GM18507 (cell line): Measurements from ENCODE around the gene CBX2.

Experiments used
- DNase-seq: peaks from one replicate; pipeline ENCODE4 v3.0.0; 2011; ENCODE audit warnings: low read depth; ENCODE audit not compliant: insufficient read length; ENCODE audit errors: extremely low spot score
- FAIRE-seq: peaks from 2 replicates; lab custom pipeline; 2011; peaks lifted over from hg19 to GRCh38; lab: Jason Lieb, UNC

CBX2 gene

GRCh38 chr17:79806863-79807720 is 29.1 kb downstream of the CBX2 start:
- DNase-seq (no peak), FAIRE-seq (no peak)

- FAIRE-seq (no peak), DNase-seq (no peak)
Measured at GRCh38 chr17:79808763-79809529, 31.0 kb downstream of the CBX2 start.

GRCh38 chr17:79809530-79810129 is 31.7 kb downstream of the CBX2 start:
- FAIRE-seq (no peak), DNase-seq (no peak)

- FAIRE-seq: peak; percentile 78
Measured at GRCh38 chr17:79810130-79811010, 32.4 kb downstream of the CBX2 start.

GRCh38 chr17:79811011-79811867 is 33.3 kb downstream of the CBX2 start:
- FAIRE-seq: no peak
- DNase-seq: no peak

More at GRCh38 chr17:79810130-79811010, 32.4 kb downstream of the CBX2 start:
- DNase-seq: peak; percentile 78

- no peak for DNase-seq
- FAIRE-seq: no peak
Measured at GRCh38 chr17:79811868-79812352, 34.0 kb downstream of the CBX2 start.

- no peak for DNase-seq
- no peak for FAIRE-seq
Measured at GRCh38 chr17:79812353-79813258, 34.7 kb downstream of the CBX2 start.

GRCh38 chr17:79813297-79814126 is 35.6 kb downstream of the CBX2 start:
- DNase-seq (no peak), FAIRE-seq (no peak)

- no peak for FAIRE-seq
- DNase-seq: no peak
Measured at GRCh38 chr17:79814127-79814973, 36.4 kb downstream of the CBX2 start.

GRCh38 chr17:79814974-79815835 is 37.3 kb downstream of the CBX2 start:
- FAIRE-seq (no peak), DNase-seq (no peak)

GRCh38 chr17:79815836-79816461 is 38.0 kb downstream of the CBX2 start:
- FAIRE-seq (no peak), DNase-seq (no peak)

GRCh38 chr17:79818026-79818758 is 40.2 kb downstream of the CBX2 start:
- DNase-seq (no peak), FAIRE-seq (no peak)

- DNase-seq: no peak
- FAIRE-seq: no peak
Measured at GRCh38 chr17:79819085-79819484, 41.1 kb downstream of the CBX2 start.
